Measurements from ENCODE around the gene SVEP1.

DNA sequence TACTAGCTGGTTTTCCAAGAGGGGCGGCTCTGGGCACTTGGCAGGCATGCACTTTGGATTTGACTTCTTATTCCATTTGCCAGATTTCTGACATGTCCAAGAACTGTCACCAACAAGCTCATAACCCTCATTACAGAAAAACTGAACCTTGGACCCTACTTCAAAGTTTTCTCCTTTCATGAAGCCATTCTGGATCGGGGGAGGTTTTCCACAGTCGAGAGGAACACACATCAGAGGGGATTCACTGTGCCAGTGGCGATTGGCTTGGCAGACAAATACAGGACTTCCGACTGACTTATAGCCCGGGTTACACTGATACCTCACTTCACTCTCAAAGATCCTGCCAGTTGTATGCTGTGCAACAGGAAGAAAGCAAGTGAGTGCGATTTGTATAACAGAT, 170.9 kb downstream of the SVEP1 start:
- TF ChIP-seq, protein P1, sequence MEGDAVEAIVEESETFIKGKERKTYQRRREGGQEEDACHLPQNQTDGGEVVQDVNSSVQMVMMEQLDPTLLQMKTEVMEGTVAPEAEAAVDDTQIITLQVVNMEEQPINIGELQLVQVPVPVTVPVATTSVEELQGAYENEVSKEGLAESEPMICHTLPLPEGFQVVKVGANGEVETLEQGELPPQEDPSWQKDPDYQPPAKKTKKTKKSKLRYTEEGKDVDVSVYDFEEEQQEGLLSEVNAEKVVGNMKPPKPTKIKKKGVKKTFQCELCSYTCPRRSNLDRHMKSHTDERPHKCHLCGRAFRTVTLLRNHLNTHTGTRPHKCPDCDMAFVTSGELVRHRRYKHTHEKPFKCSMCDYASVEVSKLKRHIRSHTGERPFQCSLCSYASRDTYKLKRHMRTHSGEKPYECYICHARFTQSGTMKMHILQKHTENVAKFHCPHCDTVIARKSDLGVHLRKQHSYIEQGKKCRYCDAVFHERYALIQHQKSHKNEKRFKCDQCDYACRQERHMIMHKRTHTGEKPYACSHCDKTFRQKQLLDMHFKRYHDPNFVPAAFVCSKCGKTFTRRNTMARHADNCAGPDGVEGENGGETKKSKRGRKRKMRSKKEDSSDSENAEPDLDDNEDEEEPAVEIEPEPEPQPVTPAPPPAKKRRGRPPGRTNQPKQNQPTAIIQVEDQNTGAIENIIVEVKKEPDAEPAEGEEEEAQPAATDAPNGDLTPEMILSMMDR (IDR thresholded peaks at IDR 0.05; ENCODE audit: low read depth, low read length) = no peak
- TF ChIP-seq POLR2A (IDR thresholded peaks at IDR 0.05; ENCODE audit: extremely low read depth, insufficient read length) = no peak
